GM12878 (cell line): Measurements from ENCODE around the gene TREML2. TPM values are rescaled to one million over a fixed set of nuclear protein-coding genes. Genes with fewer than 3 reads are reported as not detected.

ENCODE experiments used
- ATAC-seq: fragments of 200-7000 bp; cut with Tn5 transposase; 3 replicates; pipeline ENCODE4 v1.9.1; 2020; ENCODE audit warnings: mild to moderate bottlenecking, moderate library complexity
- BruUV-seq: library from RNA; stranded (reverse); fragments of 400-500 nt; replicated peaks from 2 replicates; lab custom pipeline; 2021; lab: Mats Ljungman, UMichigan
- CTCF ChIA-PET: fragments of 300-600 bp; sonication (Branson Sonifier 250); formaldehyde crosslinking; extraction: SDS; loops from one replicate; lab custom pipeline; 2021; ENCODE audit warnings: inconsistent platforms; lab: Yijun Ruan, JAX
- POLR2A ChIA-PET: fragments of 350-600 bp; formaldehyde crosslinking; extraction: SDS; loops from one replicate; lab custom pipeline; 2021; ENCODE audit warnings: inconsistent platforms; lab: Charles Lee
- RAD21 ChIA-PET: fragments of 300-600 bp; sonication (Branson Sonifier 250); formaldehyde crosslinking; loops from one replicate; lab custom pipeline; 2023; ENCODE audit warnings: antibody characterized with exemption; ENCODE audit not compliant: unreplicated experiment; lab: Charles Lee
- SMC1A ChIA-PET: fragments of 300-600 bp; sonication (Branson Sonifier 250); formaldehyde crosslinking; loops from one replicate; lab custom pipeline; 2023; ENCODE audit not compliant: unreplicated experiment, uncharacterized antibody; lab: Charles Lee
- DNase-seq: peaks from one replicate; pipeline ENCODE4 v3.0.0-alpha.2; 2011; ENCODE audit warnings: low read depth, low spot score
- FAIRE-seq: peaks from 3 replicates; lab custom pipeline; 2011; peaks lifted over from hg19 to GRCh38; lab: Jason Lieb, UNC
- H2AFZ ChIP-seq: 2 replicates; pipeline ENCODE4 v1.6.0; 2011; ENCODE audit warnings: low read depth, low read length, control low read depth; ENCODE audit not compliant: control insufficient read depth
- H3K27ac ChIP-seq: 2 replicates; pipeline ENCODE4 v1.5.1; 2011; ENCODE audit warnings: control low read depth; ENCODE audit not compliant: control insufficient read depth, insufficient read depth
- H3K27me3 ChIP-seq, 2 experiments: replicated peaks in 1 of 2; 2 replicates each; pipeline versions ENCODE4 v1.6.0 to v1.6.1; 2011; ENCODE audit warnings: low read length in 1 of 2; ENCODE audit not compliant: control insufficient read depth in 2 of 2, insufficient read depth in 2 of 2
- H3K36me3 ChIP-seq, 2 experiments: 2 replicates each; pipeline ENCODE4 v1.5.1; 2011; ENCODE audit warnings: low read length in 1 of 2; ENCODE audit not compliant: control insufficient read depth in 2 of 2, insufficient read depth in 2 of 2
- H3K4me1 ChIP-seq: 2 replicates; pipeline ENCODE4 v1.6.1; 2011; ENCODE audit warnings: mild to moderate bottlenecking, low read length, moderate library complexity, mixed read lengths; ENCODE audit not compliant: control insufficient read depth, insufficient read depth
- H3K4me2 ChIP-seq: 2 replicates; pipeline ENCODE4 v1.6.0; 2011; ENCODE audit warnings: control low read depth; ENCODE audit not compliant: control insufficient read depth, insufficient read depth
- H3K4me3 ChIP-seq: fragments of 200-600 bp; sonication (generic); 2 replicates; pipeline ENCODE4 v1.5.1; 2016
- H3K79me2 ChIP-seq: 2 replicates; pipeline ENCODE4 v1.6.0; 2011; ENCODE audit warnings: low read length; ENCODE audit not compliant: control insufficient read depth, insufficient read depth
- H3K9ac ChIP-seq: 2 replicates; pipeline ENCODE4 v1.8.0; 2011; ENCODE audit warnings: low read length, control low read depth, mixed read lengths; ENCODE audit not compliant: control insufficient read depth, insufficient read depth
- H3K9me3 ChIP-seq: replicated peaks from 3 replicates; pipeline ENCODE4 v1.5.1; 2011; ENCODE audit warnings: mild to moderate bottlenecking, low read length; ENCODE audit not compliant: control insufficient read depth, insufficient read depth
- H4K20me1 ChIP-seq: 2 replicates; pipeline ENCODE4 v1.6.0; 2011; ENCODE audit not compliant: control insufficient read depth, insufficient read depth
- CBFB ChIP-seq: IDR thresholded peaks from 2 replicates; pipeline ENCODE4 v1.6.1; 2016; ENCODE audit warnings: antibody characterized with exemption, low read depth
- FOS ChIP-seq: IDR thresholded peaks from 3 replicates; pipeline ENCODE4 v1.6.1; 2011; ENCODE audit warnings: borderline replicate concordance; ENCODE audit not compliant: insufficient read length; ENCODE audit errors: extremely low read depth
- FOXK2 ChIP-seq: fragments of 450-650 bp; IDR thresholded peaks from 2 replicates; pipeline ENCODE4 v1.6.1; 2017; ENCODE audit warnings: mild to moderate bottlenecking, moderate library complexity
- HCFC1 ChIP-seq: fragments of 150-350 bp; IDR thresholded peaks from 2 replicates; pipeline ENCODE4 v1.6.1; 2014; ENCODE audit warnings: low read length
- HDAC2 ChIP-seq: fragments of 200-600 bp; sonication (generic); IDR thresholded peaks from 2 replicates; pipeline ENCODE4 v1.6.1; 2017
- KDM1A ChIP-seq: fragments of 200-600 bp; sonication (generic); IDR thresholded peaks from 2 replicates; pipeline ENCODE4 v1.6.1; 2016; ENCODE audit warnings: borderline replicate concordance
- LARP7 ChIP-seq: fragments of 450-650 bp; IDR thresholded peaks from 2 replicates; pipeline ENCODE4 v1.6.1; 2017; ENCODE audit warnings: mild to moderate bottlenecking
- NR2F1 ChIP-seq: fragments of 450-650 bp; conservative IDR thresholded peaks from 2 replicates; pipeline ENCODE4 v1.6.1; 2017; ENCODE audit warnings: mild to moderate bottlenecking
- PAX5 ChIP-seq: IDR thresholded peaks from 2 replicates; pipeline ENCODE4 v1.6.1; 2011; ENCODE audit warnings: low read depth, low read length, borderline replicate concordance
- POU2F2 ChIP-seq: IDR thresholded peaks from 3 replicates; pipeline ENCODE4 v1.6.1; 2011; ENCODE audit warnings: low read depth, mild to moderate bottlenecking, low read length, borderline replicate concordance
- SMAD1 ChIP-seq: fragments of 450-650 bp; IDR thresholded peaks from 2 replicates; pipeline ENCODE4 v1.6.1; 2018; ENCODE audit warnings: mild to moderate bottlenecking, low read depth; ENCODE audit not compliant: partially characterized antibody
- SRF ChIP-seq, 2 experiments: IDR thresholded peaks; 2 replicates each; pipeline ENCODE4 v1.6.1; 2011; ENCODE audit warnings: low read depth in 2 of 2, low read length in 2 of 2, mild to moderate bottlenecking in 1 of 2, moderate library complexity in 1 of 2
- TARDBP ChIP-seq: IDR thresholded peaks from 2 replicates; pipeline ENCODE4 v1.6.1; 2016; ENCODE audit warnings: borderline replicate concordance
- ZNF274 ChIP-seq: IDR thresholded peaks from one replicate; pipeline ENCODE4 v1.8.0; 2011; ENCODE audit not compliant: insufficient read length, insufficient read depth
- WGBS: methylation state at CpG from one replicate; pipeline ENCODE4 v1.1.6; 2016; ENCODE audit warnings: low lambda C conversion rate; ENCODE audit not compliant: insufficient replicate concordance, insufficient coverage; ENCODE audit errors: missing lambda C conversion rate; 5-methylcytosine and 5-hydroxymethylcytosine counted together
- in situ Hi-C: fragments of 300-500 bp; cut with MboI; formaldehyde crosslinking; loops from 9 replicates; pipeline ENCODE4 v1.14.3; 2018; ENCODE audit warnings: mixed read lengths
- intact Hi-C: fragments of 100-400 bp; cut with micrococcal nuclease; formaldehyde crosslinking; loops from one replicate; pipeline ENCODE4 v1.14.2; 2022; ENCODE audit not compliant: unreplicated experiment
- polyA plus RNA-seq, 11 experiments: library from polyadenylated mRNA; depleted of rRNA in 4 of 11; unstranded in 6 of 11; stranded (reverse) in 5 of 11; fragments of >200 nt; fragmentation: Nextera tagmentation in 4 of 11; fragmentation: Illumina TruSeq in 1 of 11; extraction: Ambion mirVana in 4 of 11; extraction: Trizol in 1 of 11; gene quantifications; 1 replicate in 1 of 11; 2 replicates in 10 of 11; pipeline versions ENCODE4 v1.2.1 to v1.2.3, GENCODE V29; 2011 to 2016; ENCODE audit warnings: inconsistent platforms in 2 of 11, missing spikeins in 2 of 11, low read depth in 1 of 11
- total RNA-seq, 4 experiments: library from RNA; depleted of rRNA in 3 of 4; stranded (reverse); fragments of >200 nt in 3 of 4; fragmentation: Illumina TruSeq in 1 of 4; extraction: Trizol in 1 of 4; gene quantifications; 2 replicates each; pipeline versions ENCODE4 v1.2.1 to v1.2.3, GENCODE V29; 2013 to 2021
- TF ChIP-seq, protein P1 (sequence below): fragments of 450-650 bp; IDR thresholded peaks from 2 replicates; pipeline ENCODE4 v1.6.1; 2017; ENCODE audit warnings: borderline replicate concordance
- TF ChIP-seq, protein P2 (sequence below): fragments of 150-350 bp; IDR thresholded peaks from 2 replicates; pipeline ENCODE4 v1.6.1; 2016; ENCODE audit warnings: low read depth, low read length
- TF ChIP-seq, protein P3 (sequence below), 3 experiments: IDR thresholded peaks in 2 of 3; conservative IDR thresholded peaks in 1 of 3; 2 replicates each; pipeline ENCODE4 v1.5.1; 2011; ENCODE audit warnings: low read depth in 3 of 3, low read length in 3 of 3, mild to moderate bottlenecking in 3 of 3, control low read depth in 2 of 3, moderate library complexity in 2 of 3, inconsistent platforms in 1 of 3, mixed read lengths in 1 of 3; ENCODE audit not compliant: control insufficient read depth in 2 of 3, insufficient read depth in 1 of 3; ENCODE audit errors: extremely low read depth in 1 of 3

TREML2 gene
- total and polyA plus RNA-seq, 10 of the 15 experiments (the other 5 are each of a cell fraction or from before 2014, with no cell fraction given), result 0.49 to 9.1 (median 7.3) TPM

DNA sequence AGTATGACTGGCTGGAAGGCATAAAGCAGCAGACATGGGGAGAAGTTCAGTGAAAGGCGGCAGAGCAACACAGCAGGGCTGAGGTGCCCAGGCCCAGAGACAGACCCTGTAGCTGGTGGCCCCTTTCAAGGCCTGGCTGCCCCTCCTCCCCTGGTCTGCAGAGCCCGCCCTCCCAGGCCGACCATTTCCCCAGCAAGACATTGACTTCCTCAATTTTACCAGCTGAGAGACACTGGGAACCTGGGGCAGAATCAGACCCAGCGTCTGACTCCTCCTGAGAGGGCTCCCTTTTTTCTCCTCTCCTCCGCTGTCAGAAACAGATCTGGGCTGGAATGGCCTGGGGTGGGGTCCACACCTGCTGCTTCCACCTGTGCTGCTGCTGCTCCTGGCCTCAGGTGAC, 27.1 kb upstream of the TREML2 start, which contains the start of gene TREML4:
Gene TREML4, plus strand, starts transcription at position 254 of the 400 bp plus-strand sequence. Its CDS starts 79 bp downstream, at position 333.
- Histone ChIP-seq H3K27me3 (peaks cover 0 to 3% of the 10 kb centered on the region in 2 experiments; a peak in 1 of 4 replicates), H2AFZ (no peak within 1 kb of the TSS), H3K9me3 (no peaks in the 10 kb centered on the region), H3K36me3 (no peaks in the 10 kb centered on the region), H3K9ac (no peak within 1 kb of the TSS), H4K20me1 (no peaks in the 10 kb centered on the region), H3K4me1 (no peaks in the 10 kb centered on the region), H3K79me2 (no peaks in the 10 kb centered on the region), H3K4me2 (no peak within 1 kb of the TSS), H3K27ac (no peak within 1 kb of the TSS), H3K4me3 (no peak within 1 kb of the TSS)
- POLR2A ChIA-PET, result interaction anchor here (0.5 kb wide), 1 partner anchor 29 kb away, joined by 3 read pairs; no protein-coding TSS in a partner anchor
- BruUV-seq, result no TSS peak
- intact Hi-C loops, result no loop called here
- SMC1A ChIA-PET, result no interaction called here
- CTCF ChIA-PET, result no interaction called here
- no peak for FAIRE-seq
- no peak for ATAC-seq
- RAD21 ChIA-PET, result no interaction called here
- DNase-seq, result no peak
- in situ Hi-C loops, result no loop called here
- WGBS, result 26% methylated on average over 5 of the region's 5 CpGs
- TF ChIP-seq LARP7 (no peak), SMAD1 (no peak), PAX5 (no peak), NR2F1 (no peak), CBFB (no peak), TARDBP (no peak), FOXK2 (no peak), HDAC2 (no peak), HCFC1 (no peak), POU2F2 (no peak), SRF (IDR thresholded peaks at IDR 0.05; ENCODE audit: low read depth in 2 of 2, low read length in 2 of 2) (no peak), ZNF274 (no peak), FOS (no peak), KDM1A (no peak)
- TF ChIP-seq, protein P1, sequence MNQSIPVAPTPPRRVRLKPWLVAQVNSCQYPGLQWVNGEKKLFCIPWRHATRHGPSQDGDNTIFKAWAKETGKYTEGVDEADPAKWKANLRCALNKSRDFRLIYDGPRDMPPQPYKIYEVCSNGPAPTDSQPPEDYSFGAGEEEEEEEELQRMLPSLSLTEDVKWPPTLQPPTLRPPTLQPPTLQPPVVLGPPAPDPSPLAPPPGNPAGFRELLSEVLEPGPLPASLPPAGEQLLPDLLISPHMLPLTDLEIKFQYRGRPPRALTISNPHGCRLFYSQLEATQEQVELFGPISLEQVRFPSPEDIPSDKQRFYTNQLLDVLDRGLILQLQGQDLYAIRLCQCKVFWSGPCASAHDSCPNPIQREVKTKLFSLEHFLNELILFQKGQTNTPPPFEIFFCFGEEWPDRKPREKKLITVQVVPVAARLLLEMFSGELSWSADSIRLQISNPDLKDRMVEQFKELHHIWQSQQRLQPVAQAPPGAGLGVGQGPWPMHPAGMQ, result no peak
- TF ChIP-seq, protein P2, sequence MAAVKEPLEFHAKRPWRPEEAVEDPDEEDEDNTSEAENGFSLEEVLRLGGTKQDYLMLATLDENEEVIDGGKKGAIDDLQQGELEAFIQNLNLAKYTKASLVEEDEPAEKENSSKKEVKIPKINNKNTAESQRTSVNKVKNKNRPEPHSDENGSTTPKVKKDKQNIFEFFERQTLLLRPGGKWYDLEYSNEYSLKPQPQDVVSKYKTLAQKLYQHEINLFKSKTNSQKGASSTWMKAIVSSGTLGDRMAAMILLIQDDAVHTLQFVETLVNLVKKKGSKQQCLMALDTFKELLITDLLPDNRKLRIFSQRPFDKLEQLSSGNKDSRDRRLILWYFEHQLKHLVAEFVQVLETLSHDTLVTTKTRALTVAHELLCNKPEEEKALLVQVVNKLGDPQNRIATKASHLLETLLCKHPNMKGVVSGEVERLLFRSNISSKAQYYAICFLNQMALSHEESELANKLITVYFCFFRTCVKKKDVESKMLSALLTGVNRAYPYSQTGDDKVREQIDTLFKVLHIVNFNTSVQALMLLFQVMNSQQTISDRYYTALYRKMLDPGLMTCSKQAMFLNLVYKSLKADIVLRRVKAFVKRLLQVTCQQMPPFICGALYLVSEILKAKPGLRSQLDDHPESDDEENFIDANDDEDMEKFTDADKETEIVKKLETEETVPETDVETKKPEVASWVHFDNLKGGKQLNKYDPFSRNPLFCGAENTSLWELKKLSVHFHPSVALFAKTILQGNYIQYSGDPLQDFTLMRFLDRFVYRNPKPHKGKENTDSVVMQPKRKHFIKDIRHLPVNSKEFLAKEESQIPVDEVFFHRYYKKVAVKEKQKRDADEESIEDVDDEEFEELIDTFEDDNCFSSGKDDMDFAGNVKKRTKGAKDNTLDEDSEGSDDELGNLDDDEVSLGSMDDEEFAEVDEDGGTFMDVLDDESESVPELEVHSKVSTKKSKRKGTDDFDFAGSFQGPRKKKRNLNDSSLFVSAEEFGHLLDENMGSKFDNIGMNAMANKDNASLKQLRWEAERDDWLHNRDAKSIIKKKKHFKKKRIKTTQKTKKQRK, result no peak
- TF ChIP-seq, protein P3, sequence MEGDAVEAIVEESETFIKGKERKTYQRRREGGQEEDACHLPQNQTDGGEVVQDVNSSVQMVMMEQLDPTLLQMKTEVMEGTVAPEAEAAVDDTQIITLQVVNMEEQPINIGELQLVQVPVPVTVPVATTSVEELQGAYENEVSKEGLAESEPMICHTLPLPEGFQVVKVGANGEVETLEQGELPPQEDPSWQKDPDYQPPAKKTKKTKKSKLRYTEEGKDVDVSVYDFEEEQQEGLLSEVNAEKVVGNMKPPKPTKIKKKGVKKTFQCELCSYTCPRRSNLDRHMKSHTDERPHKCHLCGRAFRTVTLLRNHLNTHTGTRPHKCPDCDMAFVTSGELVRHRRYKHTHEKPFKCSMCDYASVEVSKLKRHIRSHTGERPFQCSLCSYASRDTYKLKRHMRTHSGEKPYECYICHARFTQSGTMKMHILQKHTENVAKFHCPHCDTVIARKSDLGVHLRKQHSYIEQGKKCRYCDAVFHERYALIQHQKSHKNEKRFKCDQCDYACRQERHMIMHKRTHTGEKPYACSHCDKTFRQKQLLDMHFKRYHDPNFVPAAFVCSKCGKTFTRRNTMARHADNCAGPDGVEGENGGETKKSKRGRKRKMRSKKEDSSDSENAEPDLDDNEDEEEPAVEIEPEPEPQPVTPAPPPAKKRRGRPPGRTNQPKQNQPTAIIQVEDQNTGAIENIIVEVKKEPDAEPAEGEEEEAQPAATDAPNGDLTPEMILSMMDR (IDR thresholded peaks at IDR 0.05 in 2 of 3, conservative IDR thresholded peaks at IDR 0.05 in 1 of 3; ENCODE audit: control insufficient read depth in 2 of 3, extremely low read depth in 1 of 3, insufficient read depth in 1 of 3, low read depth in 3 of 3, low read length in 3 of 3), result no peak
